Neural cell (in vitro differentiated cells): ENCODE results near the gene FAM53B.

Experiments
- RAD21 ChIP-seq: fragments of 450-650 bp; conservative IDR thresholded peaks from 2 replicates; pipeline ENCODE4 v1.6.1; 2014; ENCODE audit warnings: antibody characterized with exemption, mild to moderate bottlenecking, moderate library complexity
- TAF1 ChIP-seq: IDR thresholded peaks from 2 replicates; pipeline ENCODE4 v1.6.1; 2012; ENCODE audit warnings: low read depth

GRCh38 chr10:124593431-124593985 lies 150.7 kb downstream of the FAM53B start:
- no peak for TF ChIP-seq RAD21
- TF ChIP-seq TAF1: no peak
